MM.1S (cell line): ENCODE data around the gene YBEY.

Source experiments
- DNase-seq: peaks from one replicate; pipeline ENCODE4 v3.0.0-alpha.2; 2015
- H2AFZ ChIP-seq: fragments of 300-600 bp; sonication (generic); 2 replicates; pipeline ENCODE4 v1.6.0; 2016; ENCODE audit warnings: antibody characterized with exemption, low read length
- H3F3A ChIP-seq: fragments of 300-600 bp; sonication (generic); 2 replicates; pipeline ENCODE4 v1.6.1; 2016; ENCODE audit warnings: mild to moderate bottlenecking, antibody characterized with exemption, low read length, moderate library complexity, mixed read lengths; ENCODE audit not compliant: insufficient read depth
- H3K27ac ChIP-seq: fragments of 300-600 bp; sonication (generic); 2 replicates; pipeline ENCODE4 v1.5.1; 2016; ENCODE audit warnings: mild to moderate bottlenecking, low read length
- H3K27me3 ChIP-seq: fragments of 300-600 bp; sonication (generic); replicated peaks from 2 replicates; pipeline ENCODE4 v1.6.0; 2016; ENCODE audit warnings: low read length; ENCODE audit not compliant: insufficient read depth
- H3K36me3 ChIP-seq: fragments of 300-600 bp; sonication (generic); replicated peaks from 2 replicates; pipeline ENCODE4 v1.6.1; 2016; ENCODE audit warnings: mild to moderate bottlenecking, low read length, mixed read lengths; ENCODE audit not compliant: insufficient read depth
- H3K4me1 ChIP-seq: fragments of 300-600 bp; sonication (generic); 2 replicates; pipeline ENCODE4 v1.6.1; 2016; ENCODE audit warnings: low read length, mixed read lengths
- H3K4me2 ChIP-seq: fragments of 300-600 bp; sonication (generic); 2 replicates; pipeline ENCODE4 v1.6.0; 2016; ENCODE audit warnings: low read depth, low read length
- H3K4me3 ChIP-seq: fragments of 300-600 bp; sonication (generic); 2 replicates; pipeline ENCODE4 v1.5.1; 2016; ENCODE audit warnings: low read length, mixed read lengths
- H3K79me2 ChIP-seq: fragments of 300-600 bp; sonication (generic); 2 replicates; pipeline ENCODE4 v1.6.1; 2016; ENCODE audit warnings: mixed run types, low read length, mixed read lengths
- H3K9ac ChIP-seq: fragments of 300-600 bp; sonication (generic); 2 replicates; pipeline ENCODE4 v1.6.1; 2016; ENCODE audit warnings: low read length, mixed read lengths
- H3K9me2 ChIP-seq: fragments of 300-600 bp; sonication (generic); replicated peaks from 2 replicates; pipeline ENCODE4 v1.6.1; 2016; ENCODE audit warnings: mild to moderate bottlenecking, low read length, mixed read lengths; ENCODE audit not compliant: insufficient read depth
- H3K9me3 ChIP-seq: fragments of 300-600 bp; sonication (generic); replicated peaks from 2 replicates; pipeline ENCODE4 v1.6.1; 2016; ENCODE audit warnings: mild to moderate bottlenecking, low read length, mixed read lengths; ENCODE audit not compliant: insufficient read depth
- H4K20me1 ChIP-seq: fragments of 300-600 bp; sonication (generic); 2 replicates; pipeline ENCODE4 v1.6.1; 2016; ENCODE audit warnings: mild to moderate bottlenecking, low read length, moderate library complexity, mixed read lengths; ENCODE audit not compliant: insufficient read depth
- CTCF ChIP-seq: fragments of 300-600 bp; sonication (generic); IDR thresholded peaks from 2 replicates; pipeline ENCODE4 v1.5.1; 2016; ENCODE audit warnings: antibody characterized with exemption, low read length, mixed read lengths
- EZH2 ChIP-seq: fragments of 300-600 bp; sonication (generic); optimal IDR thresholded peaks from 2 replicates; pipeline ENCODE3; 2017; ENCODE audit warnings: low read depth, mild to moderate bottlenecking, antibody characterized with exemption, low read length, mixed read lengths
- EZH2phosphoT487 ChIP-seq: fragments of 300-600 bp; sonication (generic); IDR thresholded peaks from 2 replicates; pipeline ENCODE4 v1.6.1; 2018; ENCODE audit warnings: antibody characterized with exemption, low read length

The YBEY gene

GRCh38 chr21:46328151-46328550, 42.0 kb downstream of the YBEY start:
- DNase-seq = no peak
- Histone ChIP-seq H3F3A (peaks cover 14% of the 10 kb centered on the region), H3K79me2 (peaks cover 85% of the 10 kb centered on the region), H3K4me3 (no peak overlapping the region), H3K27ac (no peak overlapping the region), H3K4me1 (peaks cover 11% of the 10 kb centered on the region), H3K9ac (no peak overlapping the region), H3K4me2 (no peak overlapping the region), H4K20me1 (no peaks in the 10 kb centered on the region), H3K36me3 (peaks cover 11% of the 10 kb centered on the region), H3K9me3 (no peaks in the 10 kb centered on the region), H2AFZ (no peak overlapping the region), H3K27me3 (no peaks in the 10 kb centered on the region), H3K9me2 (no peaks in the 10 kb centered on the region)
- no peak for TF ChIP-seq CTCF
- no peak for TF ChIP-seq EZH2
- no peak for TF ChIP-seq EZH2phosphoT487

- H3K4me1 ChIP-seq = peaks cover 11% of the 10 kb centered on the region
- H4K20me1 ChIP-seq = no peaks in the 10 kb centered on the region
- peaks cover 15% of the 10 kb centered on the region for H3K36me3 ChIP-seq
- no peak overlapping the region for H3K27ac ChIP-seq
- H3K9ac ChIP-seq = no peak overlapping the region
- no peaks in the 10 kb centered on the region for H3K9me2 ChIP-seq
- H3K4me2 ChIP-seq = no peak overlapping the region
- H3K9me3 ChIP-seq = no peaks in the 10 kb centered on the region
- no peak for TF ChIP-seq CTCF
- TF ChIP-seq EZH2phosphoT487 = no peak
- TF ChIP-seq EZH2 = no peak
- H3K79me2 ChIP-seq = peaks cover 85% of the 10 kb centered on the region
- peaks cover 8% of the 10 kb centered on the region for H3F3A ChIP-seq
- no peaks in the 10 kb centered on the region for H3K27me3 ChIP-seq
- H2AFZ ChIP-seq = no peak overlapping the region
- DNase-seq = no peak
- H3K4me3 ChIP-seq = no peak overlapping the region
Observed at GRCh38 chr21:46329796-46330195, 43.7 kb downstream of the YBEY start.

GRCh38 chr21:46334351-46335140, 48.4 kb downstream of the YBEY start:
- DNase-seq = no peak
- peaks cover 81% of the 10 kb centered on the region for H3K79me2 ChIP-seq
- H3K27ac ChIP-seq = no peak overlapping the region
- no peak overlapping the region for H2AFZ ChIP-seq
- no peaks in the 10 kb centered on the region for H3K9me2 ChIP-seq
- peaks cover 24% of the 10 kb centered on the region for H3K36me3 ChIP-seq
- no peak for TF ChIP-seq EZH2phosphoT487
- TF ChIP-seq CTCF = no peak
- no peak for TF ChIP-seq EZH2
- H4K20me1 ChIP-seq = no peaks in the 10 kb centered on the region
- H3K4me3 ChIP-seq = no peak overlapping the region
- H3K9ac ChIP-seq = no peak overlapping the region
- H3K27me3 ChIP-seq = no peaks in the 10 kb centered on the region
- no peaks in the 10 kb centered on the region for H3K4me1 ChIP-seq
- H3K4me2 ChIP-seq = no peak overlapping the region
- H3K9me3 ChIP-seq = no peaks in the 10 kb centered on the region
- H3F3A ChIP-seq = no peaks in the 10 kb centered on the region
